Stimulated activated CD4-positive, alpha-beta T cell treated with anti-CD3 and anti-CD28 coated beads, Interleukin-1b, Interleukin-23, amount 100 ng/mL, for 4 hours (primary cell): ENCODE results near the gene ZYG11B.
"Not testable (repeated sequence)": the region's sequence is repeated elsewhere in the genome, so short reads cannot be mapped to it uniquely, and the experiment has no call there.

Source experiments
- DNase-seq, 2 donors: peaks; one replicate each; pipeline ENCODE4 v3.0.0-alpha.2; 2020; ENCODE audit warnings: low read depth in 2 of 2

The ZYG11B gene

DNA sequence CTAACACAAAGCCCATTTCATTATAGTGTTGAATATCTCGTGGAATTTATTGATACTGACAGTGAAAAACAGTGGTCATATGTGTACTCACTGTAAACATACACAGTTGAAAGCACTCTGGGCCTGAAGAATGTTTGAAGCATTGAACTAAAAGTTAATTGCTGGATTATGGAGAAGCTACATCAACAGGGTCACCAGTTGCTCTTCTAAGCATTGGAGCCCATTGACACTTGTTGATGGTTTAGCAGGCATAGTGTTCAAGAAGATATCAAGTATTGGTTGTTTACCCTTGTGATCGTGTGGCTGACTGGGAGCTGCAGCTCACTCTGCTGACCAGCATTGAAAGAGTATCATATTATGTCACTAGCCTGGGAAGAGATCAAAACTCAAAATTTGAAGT is 126.6 kb downstream of the ZYG11B start:
- DNase-seq, result no peak

DNA sequence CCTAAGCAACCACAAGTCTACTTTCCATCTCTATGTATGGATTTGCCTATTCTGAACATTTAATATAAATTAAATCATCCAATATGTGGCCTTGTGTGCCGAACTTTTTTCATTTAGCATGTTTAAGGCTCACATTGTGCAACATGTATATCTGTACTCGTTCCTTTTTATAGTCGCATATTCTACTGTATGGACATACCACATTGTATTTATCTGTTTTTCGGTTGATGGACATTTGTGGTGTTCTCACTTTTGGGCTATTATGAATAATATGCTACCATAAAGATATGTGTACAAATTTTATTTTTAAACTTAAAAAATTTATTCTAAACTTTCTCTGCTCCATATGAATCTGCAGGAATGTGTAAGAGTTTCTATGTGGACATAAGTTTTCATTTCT is 129.3 kb downstream of the ZYG11B start:
- DNase-seq, result no peak

DNA sequence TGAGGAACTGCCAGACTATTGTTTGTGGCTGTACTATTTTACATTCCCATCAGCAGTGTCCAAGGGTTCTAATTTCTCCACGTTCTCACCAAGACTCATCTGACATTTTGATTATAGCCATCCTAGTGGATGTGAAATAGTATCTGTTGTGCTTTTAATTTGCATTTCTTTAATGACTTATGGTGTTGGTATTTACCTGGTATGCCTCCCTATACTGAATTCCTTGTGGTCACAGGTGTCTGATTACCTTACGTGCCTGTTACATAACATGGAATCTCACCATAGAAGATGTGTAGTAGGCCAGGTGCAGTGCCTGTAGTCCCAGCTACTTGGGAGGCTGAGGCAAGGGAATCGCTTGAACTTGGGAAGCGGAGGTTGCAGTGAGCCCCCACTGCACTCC is 129.8 kb downstream of the ZYG11B start:
- no peak for DNase-seq

DNA sequence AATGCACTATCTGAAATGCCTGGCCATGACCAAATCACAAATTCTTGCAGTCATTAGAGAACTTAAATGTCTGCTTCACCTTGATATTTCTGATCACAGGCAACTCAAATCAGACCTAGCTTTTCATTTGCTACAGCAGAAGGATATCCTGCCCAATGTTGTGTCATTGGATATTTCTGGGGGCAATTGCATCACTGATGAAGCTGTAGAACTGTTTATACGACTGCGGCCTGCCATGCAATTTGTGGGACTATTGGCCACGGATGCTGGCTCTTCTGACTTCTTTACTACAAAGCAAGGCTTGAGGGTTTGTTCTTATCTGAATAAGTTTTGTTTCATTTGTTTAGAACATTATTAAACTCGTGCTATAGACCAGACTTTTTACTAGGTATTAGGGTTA is 131.2 kb downstream of the ZYG11B start:
- no peak for DNase-seq

DNA sequence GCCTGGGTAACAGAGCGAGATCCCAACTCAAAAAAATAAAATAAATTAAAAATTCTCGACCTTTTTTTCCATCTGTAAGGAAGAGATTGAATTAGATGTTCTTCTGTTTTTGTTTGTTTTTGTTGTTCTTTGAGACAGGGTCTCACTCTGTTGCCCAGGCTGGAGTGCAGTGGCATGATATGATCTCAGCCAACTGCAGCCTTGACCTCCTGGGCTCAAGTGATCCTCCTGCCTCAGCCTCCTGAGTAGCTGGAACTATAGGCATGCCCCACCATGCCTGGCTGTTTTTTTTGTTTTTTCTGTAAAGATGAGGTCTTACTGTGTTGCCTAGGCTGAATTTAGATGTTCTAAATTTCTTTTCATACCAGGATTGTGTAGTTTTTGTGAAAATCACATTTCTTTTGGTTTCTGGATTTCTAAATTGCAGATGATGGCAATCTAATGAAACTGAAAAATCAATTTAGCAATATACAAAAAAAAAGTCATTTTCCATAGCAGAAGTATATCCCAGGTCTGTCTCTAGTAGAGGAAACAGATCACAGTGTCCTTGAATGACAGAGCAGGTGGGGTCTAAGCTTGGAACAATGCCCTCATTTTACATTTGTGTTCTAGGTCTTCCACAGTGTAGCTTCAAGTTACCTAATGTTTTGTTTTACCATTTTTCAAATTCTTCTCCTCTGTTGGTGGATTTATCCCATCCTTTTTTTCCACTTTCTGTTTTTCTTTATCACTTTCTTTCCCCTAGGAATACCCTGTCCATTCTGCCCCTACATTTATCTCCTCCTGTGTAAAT is 136.6 kb downstream of the ZYG11B start:
- DNase-seq, result no peak

DNA sequence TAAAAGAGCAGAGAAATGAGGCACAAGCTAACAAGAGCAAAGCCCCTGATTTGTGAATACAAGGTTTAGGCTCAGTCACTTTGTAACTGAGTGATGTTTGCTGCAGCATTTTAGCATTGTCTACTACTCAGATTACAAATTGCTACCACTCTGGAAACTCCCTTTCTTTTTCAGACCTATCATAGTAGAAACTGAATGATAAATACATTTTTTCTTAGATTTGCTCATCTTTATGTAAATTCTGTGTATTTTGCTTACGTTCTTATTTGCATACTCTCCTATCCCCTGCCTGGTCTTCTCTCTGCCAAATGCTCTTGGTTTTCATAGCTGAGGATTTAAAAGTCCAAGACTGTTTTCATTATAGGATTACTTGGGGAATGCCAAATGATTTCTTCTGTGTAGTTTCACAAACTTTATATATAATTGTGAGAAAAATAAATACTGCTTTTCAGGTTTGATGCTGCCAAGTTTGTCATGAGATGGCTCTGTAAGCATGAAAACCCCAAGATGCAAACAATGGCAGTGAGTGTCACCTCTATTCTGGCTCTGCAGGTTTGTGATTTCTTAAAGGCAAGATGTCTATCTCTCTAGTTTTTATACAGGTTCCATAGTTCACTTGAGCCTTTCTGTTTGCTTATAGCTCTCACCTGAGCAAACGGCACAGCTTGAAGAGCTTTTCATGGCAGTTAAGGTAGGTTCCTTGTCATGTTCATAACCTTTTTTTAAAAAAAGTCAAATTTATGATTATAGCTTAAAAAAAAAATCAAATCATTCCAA is 141.0 kb downstream of the ZYG11B start:
- DNase-seq, result no peak

DNA sequence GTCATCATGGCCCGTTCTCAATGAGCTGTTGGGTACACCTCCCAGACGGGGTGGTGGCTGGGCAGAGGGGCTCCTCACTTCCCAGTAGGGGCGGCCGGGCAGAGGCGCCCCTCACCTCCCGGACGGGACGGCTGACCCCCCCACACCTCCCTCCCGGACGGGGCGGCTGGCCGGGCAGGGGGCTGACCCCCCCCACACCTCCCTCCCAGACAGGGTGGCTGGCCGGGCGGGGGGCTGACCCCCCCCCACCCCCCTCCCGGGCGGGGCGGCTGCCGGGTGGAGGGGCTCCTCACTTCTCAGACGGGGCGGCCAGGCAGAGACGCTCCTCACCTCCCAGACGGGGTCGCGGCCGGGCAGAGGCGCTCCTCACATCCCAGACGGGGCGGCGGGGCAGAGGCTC is 143.5 kb downstream of the ZYG11B start:
- not testable (repeated sequence) for DNase-seq

DNA sequence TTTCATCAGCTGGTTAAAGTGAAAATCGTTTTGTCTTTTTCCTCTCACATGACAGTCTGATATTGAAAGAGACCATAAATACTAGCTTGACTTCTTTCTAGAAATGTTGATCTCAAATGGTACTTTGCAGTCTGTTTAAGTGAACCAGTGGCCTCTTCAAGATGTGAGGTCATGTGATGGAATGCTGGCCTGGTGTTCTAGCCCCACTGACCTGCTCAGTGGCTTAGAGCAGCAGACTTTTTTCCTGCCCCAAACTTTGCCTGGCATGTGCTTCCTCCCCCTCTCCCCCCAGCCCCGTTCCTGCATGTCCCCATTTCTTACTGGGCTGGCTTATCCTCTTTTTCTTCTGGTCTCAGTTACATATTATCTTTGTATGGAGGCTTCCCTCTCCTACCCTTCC is 150.6 kb downstream of the ZYG11B start:
- DNase-seq, result no peak
